ENCODE data around the gene APCDD1. TPM values are rescaled to one million over a fixed set of nuclear protein-coding genes. Genes with fewer than 3 reads are reported as not detected.

Gene APCDD1
- total and polyA plus RNA-seq, 2 of the 8 experiments (the other 6 are each of a cell fraction or from before 2014, with no cell fraction given) = 2.6 to 3.6 TPM

DNA sequence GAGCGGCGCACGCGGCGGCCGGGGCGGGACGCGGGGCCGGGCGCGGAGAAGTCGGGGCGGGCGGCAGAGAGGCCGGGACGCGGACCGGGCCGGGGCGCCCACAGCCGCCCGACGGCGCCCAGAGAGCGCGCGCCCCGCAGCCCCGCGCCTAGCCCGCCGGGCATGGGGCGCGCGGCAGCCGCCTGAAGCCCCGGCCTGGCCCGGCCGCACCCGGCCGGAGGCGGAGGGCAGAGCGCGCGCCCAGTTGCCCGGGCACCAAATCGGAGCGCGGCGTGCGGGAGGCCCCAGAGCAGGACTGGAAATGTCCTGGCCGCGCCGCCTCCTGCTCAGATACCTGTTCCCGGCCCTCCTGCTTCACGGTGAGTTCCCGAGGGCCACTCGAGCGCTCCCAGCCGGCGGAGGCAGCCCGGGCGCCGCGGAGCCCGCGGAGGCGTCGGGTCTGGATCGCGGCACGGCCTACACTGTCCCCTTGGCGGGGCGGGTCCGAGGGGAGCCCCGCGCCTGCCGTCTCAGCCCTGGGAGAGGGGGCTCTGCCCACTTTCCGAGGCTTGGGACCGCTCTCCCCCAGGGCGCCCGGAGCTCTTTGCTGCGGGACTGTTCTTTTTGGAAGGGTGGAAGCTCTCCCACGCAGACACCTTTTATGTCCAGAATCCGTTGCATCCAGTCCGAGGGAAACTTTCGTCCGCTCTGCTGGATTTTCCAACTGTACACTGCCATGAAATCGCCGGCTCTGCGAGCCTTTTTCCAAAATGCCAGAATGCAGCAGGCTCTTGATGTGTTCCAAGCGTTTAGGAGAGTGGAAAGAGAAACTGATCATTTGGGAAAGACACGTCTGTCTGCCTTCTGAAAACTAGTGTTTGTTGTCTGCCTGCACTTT is 484 bp downstream of the APCDD1 start (continued):
- TF ChIP-seq JUND (IDR thresholded peaks at IDR 0.05; ENCODE audit: low read length) = no peak
- TF ChIP-seq CHD2 (IDR thresholded peaks at IDR 0.05; ENCODE audit: low read length) = no peak
- TF ChIP-seq EZH2 (IDR thresholded peaks at IDR 0.05; ENCODE audit: low read depth, low read length, severe bottlenecking) = peak; percentile 31

Data from H1 (cell line).